HepG2 (cell line): ENCODE data around the gene DNAJC28. TPM values are rescaled to one million over a fixed set of nuclear protein-coding genes. Genes with fewer than 3 reads are reported as not detected.

Source experiments
- CBX1 ChIP-seq: IDR thresholded peaks from one replicate; pipeline ENCODE4 v1.6.1; 2016; ENCODE audit warnings: antibody characterized with exemption, low read depth
- EHMT2 ChIP-seq: fragments of 200-600 bp; sonication (generic); IDR thresholded peaks from 2 replicates; pipeline ENCODE4 v1.7.0; 2017; ENCODE audit warnings: antibody characterized with exemption, low read depth, low read length, borderline replicate concordance
- FIP1L1 ChIP-seq: fragments of 200-400 bp; formaldehyde crosslinking; IDR thresholded peaks from 2 replicates; pipeline ENCODE4 v1.6.1; 2018; ENCODE audit warnings: low read depth, mild to moderate bottlenecking, low read length, moderate library complexity, borderline replicate concordance; ENCODE audit not compliant: insufficient read depth
- FOXP1 ChIP-seq, 2 experiments: fragments of 450-650 bp in 1 of 2; IDR thresholded peaks; 2 replicates each; pipeline ENCODE4 v1.6.1; 2017 to 2018; ENCODE audit warnings: antibody characterized with exemption in 1 of 2
- GMEB1 ChIP-seq: sonication (generic); formaldehyde crosslinking; IDR thresholded peaks from 2 replicates; pipeline ENCODE4 v1.5.1; 2020; ENCODE audit warnings: missing genetic modification reagents, mild to moderate bottlenecking, borderline replicate concordance
- HIC2 ChIP-seq: sonication (generic); formaldehyde crosslinking; IDR thresholded peaks from 2 replicates; pipeline ENCODE4 v1.9.0; 2022; ENCODE audit warnings: low read depth, missing genetic modification reagents
- HMG20A ChIP-seq: IDR thresholded peaks from 2 replicates; pipeline ENCODE4 v1.6.1; 2016; ENCODE audit warnings: borderline replicate concordance
- HMGA1 ChIP-seq: sonication (generic); formaldehyde crosslinking; conservative IDR thresholded peaks from 2 replicates; pipeline ENCODE4 v1.4.0; 2020; ENCODE audit warnings: missing genetic modification reagents
- MED8 ChIP-seq: sonication (generic); formaldehyde crosslinking; IDR thresholded peaks from 2 replicates; pipeline ENCODE4 v1.8.1; 2023; ENCODE audit warnings: mild to moderate bottlenecking, missing genetic modification reagents; ENCODE audit not compliant: insufficient replicate concordance
- NFYB ChIP-seq: sonication (generic); formaldehyde crosslinking; IDR thresholded peaks from 2 replicates; pipeline ENCODE4 v1.4.0; 2020; ENCODE audit warnings: missing genetic modification reagents
- POLR2AphosphoS2 ChIP-seq: IDR thresholded peaks from 2 replicates; pipeline ENCODE4 v1.6.1; 2011; ENCODE audit warnings: low read depth, low read length, improper control_type of control experiment
- RBM22 ChIP-seq: fragments of 200-400 bp; formaldehyde crosslinking; optimal IDR thresholded peaks from 2 replicates; pipeline ENCODE3; 2017; ENCODE audit warnings: mild to moderate bottlenecking, low read length, moderate library complexity
- REPIN1 ChIP-seq: sonication (generic); formaldehyde crosslinking; IDR thresholded peaks from 2 replicates; pipeline ENCODE4 v1.8.0; 2022; ENCODE audit warnings: missing genetic modification reagents, low read depth, mild to moderate bottlenecking, borderline replicate concordance
- RFXANK ChIP-seq: IDR thresholded peaks from 2 replicates; pipeline ENCODE4 v1.6.1; 2016
- SETDB1 ChIP-seq: sonication (generic); formaldehyde crosslinking; IDR thresholded peaks from 2 replicates; pipeline ENCODE4 v1.5.1; 2020; ENCODE audit warnings: missing genetic modification reagents, mild to moderate bottlenecking, borderline replicate concordance
- TBX2 ChIP-seq: sonication (generic); formaldehyde crosslinking; IDR thresholded peaks from 2 replicates; pipeline ENCODE4 v1.5.0; 2020; ENCODE audit warnings: missing genetic modification reagents, mild to moderate bottlenecking, borderline replicate concordance
- THRA ChIP-seq: sonication (generic); formaldehyde crosslinking; IDR thresholded peaks from 2 replicates; pipeline ENCODE4 v1.4.0; 2020; ENCODE audit warnings: missing genetic modification reagents, borderline replicate concordance
- TMF1 ChIP-seq: sonication (generic); formaldehyde crosslinking; IDR thresholded peaks from 2 replicates; pipeline ENCODE4 v1.8.1; 2022; ENCODE audit warnings: low read depth, missing genetic modification reagents
- TOE1 ChIP-seq: sonication (generic); formaldehyde crosslinking; IDR thresholded peaks from 2 replicates; pipeline ENCODE4 v1.4.0; 2020; ENCODE audit warnings: mild to moderate bottlenecking, missing genetic modification reagents
- ZNF225 ChIP-seq: sonication (generic); formaldehyde crosslinking; IDR thresholded peaks from 2 replicates; pipeline ENCODE4 v1.4.0; 2020; ENCODE audit warnings: mild to moderate bottlenecking, missing genetic modification reagents
- ZNF557 ChIP-seq: sonication (generic); formaldehyde crosslinking; IDR thresholded peaks from 2 replicates; pipeline ENCODE4 v1.4.0; 2020; ENCODE audit warnings: missing genetic modification reagents
- ZNF558 ChIP-seq: sonication (generic); formaldehyde crosslinking; IDR thresholded peaks from 2 replicates; pipeline ENCODE4 v1.9.0; 2022; ENCODE audit warnings: mild to moderate bottlenecking, missing genetic modification reagents, borderline replicate concordance
- ZNF660 ChIP-seq: sonication (generic); formaldehyde crosslinking; IDR thresholded peaks from 2 replicates; pipeline ENCODE4 v1.5.1; 2020; ENCODE audit warnings: mild to moderate bottlenecking, low read depth, missing genetic modification reagents, borderline replicate concordance
- ZNF749 ChIP-seq: sonication (generic); formaldehyde crosslinking; IDR thresholded peaks from 2 replicates; pipeline ENCODE4 v1.8.0; 2022; ENCODE audit warnings: mild to moderate bottlenecking, missing genetic modification reagents, moderate library complexity, borderline replicate concordance
- polyA plus RNA-seq, 8 experiments: library from polyadenylated mRNA; depleted of rRNA in 3 of 8; stranded (reverse) in 7 of 8; unstranded in 1 of 8; fragments of >200 nt; fragmentation: Illumina TruSeq in 4 of 8; extraction: Trizol in 4 of 8; gene quantifications; 2 replicates each; pipeline versions ENCODE4 v1.2.1 to v1.2.3, GENCODE V29; 2011 to 2016; ENCODE audit warnings: low read depth in 4 of 8, missing spikeins in 1 of 8, mixed read lengths in 1 of 8; ENCODE audit not compliant: insufficient read depth in 1 of 8
- total RNA-seq, 5 experiments: library from RNA; depleted of rRNA; stranded (reverse); fragments of >200 nt; fragmentation: Illumina TruSeq; extraction: Trizol; gene quantifications; 2 replicates each; pipeline ENCODE4 v1.2.3, GENCODE V29; 2016; ENCODE audit warnings: low read depth in 1 of 5

Gene DNAJC28
- total and polyA plus RNA-seq, 2 of the 13 experiments (the other 11 are each of a cell fraction or from before 2014, with no cell fraction given), result 1.5 to 3.3 TPM

GRCh38 chr21:33479679-33480480 lies 11.6 kb downstream of the DNAJC28 start, which contains the start of gene TMEM50B (continued):
- TF ChIP-seq FIP1L1 (no peak), HMGA1 (CRISPR knock-in tag) (no peak), RBM22 (no peak), THRA (CRISPR knock-in tag) (peak; percentile 43; the same call in 1 of the 2 replicates), TOE1 (CRISPR knock-in tag) (no peak), POLR2AphosphoS2 (no peak), TBX2 (CRISPR knock-in tag) (peak; percentile 52), NFYB (CRISPR knock-in tag) (peak; percentile 72; the same call in 1 of the 2 replicates), MED8 (CRISPR knock-in tag) (peak; percentile 4), CBX1 (no peak), ZNF558 (CRISPR knock-in tag) (peak; percentile 86; the same call in 1 of the 2 replicates), FOXP1 (IDR thresholded peaks at IDR 0.05) (no peak), FOXP1 (CRISPR knock-in tag; IDR thresholded peaks at IDR 0.05) (no peak), RFXANK (no peak), ZNF660 (CRISPR knock-in tag) (no peak), ZNF749 (CRISPR knock-in tag) (no peak; the same call in 1 of the 2 replicates), TMF1 (0 out of 2 replicates have a peak, but pooled peaks have one; percentile 36), HIC2 (no peak), HMG20A (CRISPR knock-in tag) (no peak), ZNF225 (CRISPR knock-in tag) (no peak), EHMT2 (no peak), GMEB1 (CRISPR knock-in tag) (peak; percentile 62), SETDB1 (CRISPR knock-in tag) (no peak), REPIN1 (peak; percentile 31; the same call in 1 of the 2 replicates), ZNF557 (CRISPR knock-in tag) (no peak)
